HG03108 (cell line): ENCODE measurements around the gene SH3RF3.
"Not testable (repeated sequence)": the region's sequence is repeated elsewhere in the genome, so short reads cannot be mapped to it uniquely, and the experiment has no call there.

Experiments used
- ATAC-seq: cut with Tn5 transposase; IDR thresholded peaks from one replicate; pipeline ENCODE4 v1.9.1; 2021; ENCODE audit warnings: moderate library complexity; ENCODE audit not compliant: unreplicated experiment

The SH3RF3 gene

DNA sequence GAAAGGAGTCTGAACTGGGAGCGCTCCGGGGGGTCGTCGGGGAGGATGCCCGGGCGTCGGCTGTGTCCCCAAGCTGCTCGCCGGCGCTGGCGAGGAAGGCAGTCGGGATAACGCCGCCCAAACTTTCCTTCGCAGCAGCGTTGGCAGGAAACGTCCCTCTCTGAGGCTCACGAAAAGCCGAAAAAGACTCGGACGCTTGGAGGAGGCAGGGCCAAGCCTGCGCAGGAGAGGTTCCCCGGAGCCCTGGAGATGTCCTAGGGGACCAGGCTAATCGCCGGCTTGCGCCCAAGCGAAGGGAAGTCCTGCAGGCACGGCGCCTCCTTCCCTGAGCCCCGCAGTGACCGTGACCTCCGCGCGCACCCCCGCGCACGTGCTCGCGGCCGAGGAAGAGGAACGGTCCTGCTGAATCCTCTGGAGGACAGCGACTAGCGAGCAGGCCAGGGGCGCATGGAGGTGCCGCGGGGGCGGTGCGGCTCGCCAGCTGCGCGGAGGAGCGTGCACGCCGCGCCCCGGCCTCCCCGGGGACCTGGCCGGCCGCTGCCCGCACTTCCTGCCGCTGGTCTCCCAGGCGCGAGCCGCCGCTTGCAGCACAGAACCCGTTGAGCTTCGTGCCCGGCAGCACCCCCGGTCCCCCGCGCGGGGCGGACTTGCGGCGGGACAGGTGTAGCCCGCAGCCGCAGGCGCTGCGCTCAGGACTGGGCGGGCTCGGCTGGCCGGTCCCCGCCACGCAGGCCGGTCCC, at the start of gene SH3RF3:
Gene SH3RF3 (plus strand): TSS at position 590 of the 740 bp plus-strand sequence.
- no peak for ATAC-seq

- ATAC-seq = no peak
Measured at GRCh38 chr2:109079590-109079989, 49.4 kb upstream of the SH3RF3 start.

DNA sequence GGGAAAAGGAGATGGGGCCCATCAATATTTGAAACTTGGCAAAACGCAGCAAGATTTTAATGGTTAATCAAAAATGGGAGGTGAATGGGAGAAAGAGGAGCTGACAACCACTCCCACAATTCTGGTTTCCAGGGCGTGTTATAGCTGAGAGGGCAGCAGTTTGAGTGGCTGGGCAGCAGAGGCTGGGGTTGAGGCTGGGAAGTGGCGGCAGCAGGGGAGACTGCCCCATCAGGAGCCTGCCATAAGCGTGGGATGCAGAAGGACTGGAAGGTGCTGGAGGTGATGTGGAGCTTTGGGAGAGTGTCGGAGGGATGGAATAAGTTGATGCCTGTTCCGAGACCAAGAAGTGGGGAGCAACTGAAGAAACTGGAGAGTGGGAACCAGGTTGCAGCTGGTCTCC, 48.9 kb upstream of the SH3RF3 start:
- ATAC-seq = no peak

- ATAC-seq = no peak
Measured at GRCh38 chr2:109080757-109081156, 48.2 kb upstream of the SH3RF3 start.

- no peak for ATAC-seq
Measured at GRCh38 chr2:109081374-109081773, 47.6 kb upstream of the SH3RF3 start.

DNA sequence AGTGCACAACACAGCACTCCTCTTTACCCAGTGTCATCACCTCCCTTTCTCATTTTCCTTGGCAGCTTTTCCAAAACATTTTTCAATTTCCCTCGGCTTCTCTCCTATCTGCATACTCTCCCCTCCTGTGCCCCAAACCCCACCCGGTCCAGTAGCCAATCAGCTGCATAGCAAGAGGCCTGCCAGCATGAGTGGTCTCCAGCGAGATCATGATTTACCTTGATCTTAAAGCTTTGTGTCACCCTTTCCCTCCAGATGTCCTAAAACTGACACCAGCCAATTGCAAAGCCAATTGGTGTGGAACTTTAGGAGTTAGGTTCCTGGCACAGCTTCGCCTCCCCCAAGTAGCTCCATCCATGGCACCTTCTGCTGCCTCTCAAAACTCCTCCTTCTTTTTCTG, 45.2 kb upstream of the SH3RF3 start:
- ATAC-seq = no peak

DNA sequence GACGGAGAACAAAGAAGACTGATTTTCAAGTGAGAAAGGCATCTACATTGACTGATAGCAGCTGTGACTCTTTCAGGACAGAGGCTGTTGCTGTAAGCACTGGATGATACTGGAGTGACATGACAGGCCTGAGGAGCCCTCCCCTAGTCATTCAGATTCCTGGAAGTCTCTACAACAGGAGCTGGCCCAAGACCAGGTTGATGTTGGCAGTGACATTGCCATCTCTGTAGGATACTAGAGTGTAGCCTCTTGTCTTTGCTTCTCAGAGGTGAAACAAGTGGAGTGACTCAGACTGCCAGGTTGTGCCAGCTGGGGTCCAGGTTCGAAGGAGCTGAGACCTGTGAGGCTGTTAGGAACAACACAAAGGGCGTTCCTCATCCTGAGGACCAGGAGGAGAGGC, 44.7 kb upstream of the SH3RF3 start:
- no peak for ATAC-seq

DNA sequence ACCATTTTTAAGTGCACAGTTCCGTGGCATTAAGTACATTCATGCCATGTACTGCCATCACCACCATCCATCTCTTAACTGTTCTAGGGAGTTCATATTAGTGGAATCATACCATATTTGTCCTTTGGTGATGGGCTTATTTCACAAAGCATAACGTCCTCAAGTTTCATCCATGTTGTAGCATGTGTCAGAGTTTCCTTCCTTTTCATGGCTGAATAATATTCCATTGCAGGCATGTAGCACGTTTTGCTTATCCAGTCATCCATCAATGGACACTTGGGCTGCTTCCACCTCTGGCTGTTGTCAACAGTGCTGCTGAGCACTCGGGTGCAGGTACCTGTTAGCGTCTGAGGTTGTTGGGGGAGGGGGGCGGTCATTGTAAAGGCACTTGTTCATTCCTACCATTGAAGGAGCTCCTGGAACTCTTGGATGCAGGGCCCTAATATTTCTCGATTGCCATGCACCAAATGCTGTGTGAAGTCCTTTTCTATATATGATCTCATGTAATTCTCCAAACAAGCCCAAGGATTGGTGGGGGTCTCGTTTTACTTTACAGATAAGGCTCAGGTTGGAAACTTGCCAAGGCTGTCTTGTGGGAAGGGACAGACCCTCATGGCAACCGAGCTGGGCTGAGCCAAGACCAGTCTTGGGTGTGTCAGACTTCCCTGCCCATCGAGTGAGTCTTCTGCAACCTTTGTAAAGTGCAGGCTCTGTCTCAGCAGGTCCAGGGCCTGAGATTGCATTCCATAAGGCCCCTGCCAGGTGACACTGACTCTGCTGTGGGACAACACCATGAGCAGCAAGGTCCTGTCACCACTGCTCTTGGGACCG, 42.9 kb upstream of the SH3RF3 start:
- no peak for ATAC-seq

DNA sequence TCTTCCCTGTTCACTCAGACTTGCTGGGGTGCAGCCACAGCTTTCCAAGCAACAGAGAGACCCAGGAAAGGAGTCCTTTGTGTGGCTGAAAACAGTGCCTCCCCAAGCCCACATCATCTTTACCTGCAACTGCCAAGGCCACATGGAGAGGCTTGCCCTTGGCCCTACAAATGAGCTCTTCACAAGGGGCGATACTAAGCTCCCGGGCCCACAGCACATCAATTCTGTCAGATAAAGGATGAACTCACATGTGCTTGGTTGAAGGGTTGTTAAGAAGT, 42.3 kb upstream of the SH3RF3 start:
- no peak for ATAC-seq

DNA sequence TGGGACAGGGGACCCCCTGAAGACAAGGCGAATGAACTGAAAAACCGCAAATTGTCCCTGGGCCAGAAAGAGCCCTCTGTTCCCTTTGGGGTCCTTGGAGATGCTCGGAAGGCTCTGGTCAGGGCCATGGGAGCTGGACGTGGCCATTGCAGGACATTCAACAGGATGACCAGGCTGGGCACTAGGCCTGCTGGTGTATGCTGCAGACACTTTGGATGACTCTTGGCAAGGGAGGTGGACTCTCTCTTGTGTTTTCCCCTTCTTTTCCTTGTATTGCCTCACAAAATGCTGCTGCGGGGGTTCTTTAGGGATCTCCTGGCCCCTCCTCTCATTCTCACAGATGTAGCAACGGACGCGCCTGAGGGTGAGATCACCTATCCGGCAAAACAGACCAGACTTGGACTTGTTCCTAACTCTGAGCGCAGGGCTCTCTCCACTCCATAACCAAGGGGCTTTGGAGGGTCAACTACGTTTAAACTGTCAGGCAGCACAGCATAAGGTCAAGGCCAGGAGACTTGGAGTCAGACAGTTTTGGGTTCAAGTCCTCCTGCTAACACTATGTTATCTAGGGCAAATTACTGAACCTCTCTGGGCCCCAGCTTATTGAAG, 41.8 kb upstream of the SH3RF3 start:
- no peak for ATAC-seq

GRCh38 chr2:109089602-109090300, 39.3 kb upstream of the SH3RF3 start:
- no peak for ATAC-seq

DNA sequence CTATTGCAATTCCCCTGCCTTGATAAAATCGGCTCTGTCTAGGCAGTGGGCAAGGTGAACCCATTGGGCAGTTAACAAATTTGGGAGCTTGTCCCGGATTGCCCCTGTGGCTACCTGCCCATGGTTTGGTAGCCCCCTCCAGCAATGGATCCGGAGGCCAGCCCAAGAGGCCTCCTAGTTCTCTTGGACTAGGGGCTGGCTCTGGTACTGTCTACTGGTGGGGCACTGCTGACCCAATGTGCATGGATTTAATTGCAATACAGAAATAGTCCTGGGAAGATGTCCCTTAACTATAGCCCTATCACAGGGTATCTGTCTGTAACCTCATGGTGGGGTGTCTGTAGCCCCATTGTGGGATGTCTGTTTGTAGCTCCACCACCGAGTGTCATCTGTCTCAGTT, 37.5 kb upstream of the SH3RF3 start:
- ATAC-seq = no peak

- no peak for ATAC-seq
Measured at GRCh38 chr2:109094144-109094543, 34.9 kb upstream of the SH3RF3 start.

DNA sequence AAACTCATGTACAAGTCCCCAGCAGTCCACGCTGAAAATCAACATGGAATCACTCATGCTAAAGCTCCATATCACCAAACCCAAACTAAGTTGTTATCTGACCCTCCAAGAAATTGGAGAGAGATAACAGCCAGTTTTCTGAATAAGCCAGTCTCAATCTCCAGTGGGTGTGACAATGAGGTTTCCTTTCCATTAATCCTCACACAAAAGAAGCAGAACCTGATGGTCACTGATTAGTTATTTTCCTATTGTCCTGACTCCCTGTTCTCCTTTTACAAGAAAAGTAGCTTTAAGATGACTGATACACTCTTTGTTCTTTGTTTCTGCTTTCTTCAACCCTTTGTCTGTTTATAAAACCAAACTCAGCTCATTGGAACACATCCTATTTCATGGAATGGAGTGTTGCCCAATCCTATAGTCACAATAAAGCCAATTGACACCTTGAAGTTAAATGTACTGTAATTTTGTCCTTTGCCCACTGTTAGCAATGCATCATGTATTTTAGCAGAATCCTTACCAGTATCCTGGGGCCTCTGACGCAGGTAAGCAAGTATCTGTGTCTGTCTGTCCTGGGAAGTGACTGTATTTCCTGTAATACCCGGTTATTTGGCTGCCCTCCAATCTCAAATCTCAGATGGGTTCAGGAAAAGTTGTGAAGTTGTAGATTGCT, 30.6 kb upstream of the SH3RF3 start:
- ATAC-seq = no peak

DNA sequence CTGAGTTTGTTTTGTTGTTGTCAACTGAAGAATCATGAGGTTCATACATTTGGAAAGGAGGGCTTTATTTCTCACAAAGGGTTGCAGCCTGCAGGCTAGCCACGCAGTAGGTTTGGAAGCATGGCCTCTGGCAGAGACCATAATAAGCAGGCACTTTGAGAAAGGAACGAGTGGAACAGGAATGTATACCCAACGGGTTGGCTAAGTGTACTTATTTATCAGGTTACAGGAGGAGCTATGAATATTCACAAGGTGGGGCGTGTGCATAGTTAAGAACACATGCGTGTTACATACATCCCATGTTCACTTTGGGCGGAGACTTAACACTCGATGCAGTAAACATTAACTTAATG, 30.1 kb upstream of the SH3RF3 start:
- no peak for ATAC-seq

DNA sequence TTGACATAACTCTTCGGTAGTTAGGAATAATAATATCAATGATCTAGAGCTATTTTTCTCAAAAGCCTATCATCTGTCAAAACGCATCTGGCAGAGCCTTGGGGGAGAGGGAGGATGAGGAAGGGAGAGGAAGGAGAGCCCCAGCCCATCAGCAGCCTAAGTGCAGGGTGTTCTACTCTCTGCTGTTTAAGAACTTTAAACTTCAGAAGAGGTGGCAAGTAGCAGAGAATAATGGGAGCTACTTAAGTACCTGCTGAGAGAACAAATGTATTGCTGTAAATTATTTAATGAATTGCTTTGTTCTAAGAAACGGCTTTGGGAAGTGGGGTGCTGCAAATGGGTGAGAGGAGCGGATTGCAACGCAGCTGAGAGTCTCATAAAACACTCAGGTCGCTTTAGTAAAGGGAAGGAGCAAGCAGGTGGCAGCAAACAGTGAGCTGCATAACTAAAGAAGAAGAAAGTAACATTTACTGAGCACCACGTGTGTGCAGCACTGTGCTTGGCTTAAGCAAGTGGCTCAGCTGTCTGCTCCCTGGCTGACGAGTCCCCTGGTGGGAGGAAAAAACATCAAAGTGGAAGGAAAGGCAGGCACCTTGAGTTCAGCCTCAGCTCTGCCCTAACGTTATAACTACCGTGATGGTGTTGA, 26.3 kb upstream of the SH3RF3 start:
- ATAC-seq = no peak

GRCh38 chr2:109105113-109105512, 23.9 kb upstream of the SH3RF3 start:
- no peak for ATAC-seq

GRCh38 chr2:109108740-109109139, 20.3 kb upstream of the SH3RF3 start:
- ATAC-seq = no peak

DNA sequence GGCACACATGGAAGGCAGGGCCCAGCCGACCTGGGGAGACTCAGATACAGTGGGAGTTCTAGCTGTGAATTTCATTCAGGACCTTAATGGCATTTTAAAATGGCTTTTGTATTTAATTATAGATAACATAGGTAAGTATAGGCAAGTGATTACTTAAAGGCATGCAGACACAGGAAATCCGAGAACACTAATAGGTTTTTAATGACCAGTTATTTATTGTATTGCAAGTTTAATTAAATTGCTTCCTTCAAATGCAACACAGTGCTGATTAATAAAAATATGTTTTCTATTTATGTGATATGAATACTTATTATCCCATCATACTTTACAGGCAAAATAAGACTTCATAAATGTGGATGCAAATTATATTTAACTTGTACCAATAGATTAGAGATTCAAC, 19.7 kb upstream of the SH3RF3 start:
- no peak for ATAC-seq

DNA sequence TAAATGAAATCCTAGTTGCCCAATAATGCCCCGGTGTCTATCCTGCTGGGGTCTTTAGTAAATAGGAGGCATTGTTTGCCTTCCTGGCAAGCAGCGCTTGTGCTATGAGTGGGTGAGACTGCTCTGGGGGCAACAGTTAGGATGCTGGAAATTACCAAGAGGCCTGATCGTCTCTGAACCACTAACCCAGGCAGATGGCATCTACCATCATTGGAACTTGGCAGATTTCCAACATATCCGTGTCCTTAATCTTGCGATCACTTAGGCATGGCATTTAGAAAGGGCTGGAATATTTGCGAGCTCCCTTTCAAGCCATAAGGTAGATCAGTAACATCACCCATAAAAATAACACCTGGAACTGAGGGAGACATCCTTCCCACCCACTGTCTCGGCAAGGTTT, 18.8 kb upstream of the SH3RF3 start:
- no peak for ATAC-seq

DNA sequence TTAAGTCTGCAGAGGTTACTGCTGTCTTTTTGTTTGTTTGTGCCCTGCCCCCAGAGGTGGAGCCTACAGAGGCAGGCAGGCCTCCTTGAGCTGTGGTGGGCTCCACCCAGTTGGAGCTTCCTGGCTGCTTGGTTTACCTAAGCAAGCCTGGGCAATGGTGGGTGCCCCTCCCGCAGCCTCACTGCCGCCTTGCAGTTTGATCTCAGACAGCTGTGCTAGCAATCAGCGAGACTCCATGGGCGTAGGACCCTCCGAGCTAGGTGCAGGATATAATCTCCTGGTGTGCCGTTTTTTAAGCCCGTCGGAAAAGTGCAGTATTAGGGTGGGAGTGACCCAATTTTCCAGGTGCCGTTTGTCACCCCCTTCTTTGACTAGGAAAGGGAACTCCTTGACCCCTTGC, 11.8 kb upstream of the SH3RF3 start:
- ATAC-seq = not testable (repeated sequence)
